HG02623 (cell line): ENCODE data around the gene ESPNL.
"Not testable (repeated sequence)": the region's sequence is repeated elsewhere in the genome, so short reads cannot be mapped to it uniquely, and the experiment has no call there.

ENCODE experiments used
- ATAC-seq: cut with Tn5 transposase; IDR thresholded peaks from one replicate; pipeline ENCODE4 v1.9.1; 2021; ENCODE audit warnings: moderate library complexity; ENCODE audit not compliant: unreplicated experiment

The ESPNL gene

GRCh38 chr2:238167761-238168160 is 67.6 kb downstream of the ESPNL start:
- ATAC-seq, result no peak

GRCh38 chr2:238168196-238169047 is 68.3 kb downstream of the ESPNL start:
- no peak for ATAC-seq

- ATAC-seq, result no peak
Observed at GRCh38 chr2:238169048-238169707, 69.0 kb downstream of the ESPNL start.

- no peak for ATAC-seq
Observed at GRCh38 chr2:238169708-238170251, 69.6 kb downstream of the ESPNL start.

- ATAC-seq, result no peak
Observed at GRCh38 chr2:238170386-238171071, 70.4 kb downstream of the ESPNL start.

- ATAC-seq, result not testable (repeated sequence)
Observed at GRCh38 chr2:238171072-238171431, 70.9 kb downstream of the ESPNL start.

- no peak for ATAC-seq
Observed at GRCh38 chr2:238171575-238172187, 71.5 kb downstream of the ESPNL start.

- no peak for ATAC-seq
Observed at GRCh38 chr2:238172439-238172838, 72.3 kb downstream of the ESPNL start.

- ATAC-seq, result no peak
Observed at GRCh38 chr2:238173692-238174091, 73.6 kb downstream of the ESPNL start.

- no peak for ATAC-seq
Observed at GRCh38 chr2:238174291-238174690, 74.2 kb downstream of the ESPNL start.

GRCh38 chr2:238174701-238175100 is 74.6 kb downstream of the ESPNL start:
- ATAC-seq, result no peak

GRCh38 chr2:238176613-238177012 is 76.5 kb downstream of the ESPNL start:
- no peak for ATAC-seq

GRCh38 chr2:238180554-238180953 is 80.4 kb downstream of the ESPNL start:
- ATAC-seq, result no peak

- no peak for ATAC-seq
Observed at GRCh38 chr2:238182362-238182761, 82.2 kb downstream of the ESPNL start.
